PC-9 (cell line): Measurements from ENCODE around the gene STUM. TPM values are rescaled to one million over a fixed set of nuclear protein-coding genes. Genes with fewer than 3 reads are reported as not detected.

Experiments used
- BruUV-seq: library from RNA; stranded (reverse); fragments of 400-500 nt; replicated peaks from 2 replicates; lab custom pipeline; 2021; lab: Mats Ljungman, UMichigan
- CTCF ChIA-PET: fragments of 300-600 bp; sonication (Branson Sonifier 250); formaldehyde crosslinking; loops from one replicate; lab custom pipeline; 2022; ENCODE audit warnings: antibody characterized with exemption; lab: Charles Lee
- POLR2A ChIA-PET: fragments of 300-600 bp; sonication (Branson Sonifier 250); formaldehyde crosslinking; loops from one replicate; lab custom pipeline; 2022; ENCODE audit warnings: antibody characterized with exemption; ENCODE audit not compliant: unreplicated experiment; lab: Charles Lee
- DNase-seq, 2 experiments: peaks; one replicate each; pipeline versions ENCODE4 v3.0.0 to v3.0.0-alpha.2; 2015 to 2022; ENCODE audit warnings: mixed read lengths in 1 of 2
- H2AFZ ChIP-seq: fragments of 200-600 bp; sonication (generic); 2 replicates; pipeline ENCODE4 v1.8.1; 2017; ENCODE audit warnings: antibody characterized with exemption
- H3F3A ChIP-seq: fragments of 200-600 bp; sonication (generic); 2 replicates; pipeline ENCODE4 v1.8.1; 2017; ENCODE audit warnings: antibody characterized with exemption, mild to moderate bottlenecking, low read depth; ENCODE audit not compliant: insufficient read depth
- H3K27ac ChIP-seq: fragments of 200-600 bp; sonication (generic); 2 replicates; pipeline ENCODE4 v1.6.1; 2016; ENCODE audit warnings: mixed run types
- H3K27me3 ChIP-seq: fragments of 200-600 bp; sonication (generic); 2 replicates; pipeline ENCODE4 v1.6.1; 2016; ENCODE audit warnings: low read depth, mixed run types; ENCODE audit not compliant: insufficient read depth
- H3K36me3 ChIP-seq: fragments of 200-600 bp; sonication (generic); 2 replicates; pipeline ENCODE4 v1.6.1; 2016; ENCODE audit warnings: low read depth, mixed run types
- H3K4me1 ChIP-seq: fragments of 200-600 bp; sonication (generic); replicated peaks from 2 replicates; pipeline ENCODE4 v1.6.1; 2016; ENCODE audit warnings: mixed run types; ENCODE audit not compliant: insufficient read depth
- H3K4me2 ChIP-seq: fragments of 200-600 bp; sonication (generic); 2 replicates; pipeline ENCODE4 v1.6.1; 2017; ENCODE audit warnings: mixed run types
- H3K4me3 ChIP-seq: fragments of 200-600 bp; sonication (generic); 2 replicates; pipeline ENCODE4 v1.6.1; 2016; ENCODE audit warnings: mixed run types
- H3K79me2 ChIP-seq: fragments of 200-600 bp; sonication (generic); 2 replicates; pipeline ENCODE4 v1.6.1; 2017; ENCODE audit warnings: low read depth, mixed run types
- H3K9me2 ChIP-seq: fragments of 200-600 bp; sonication (generic); 2 replicates; pipeline ENCODE4 v1.8.1; 2017; ENCODE audit warnings: mild to moderate bottlenecking; ENCODE audit not compliant: insufficient read depth
- H3K9me3 ChIP-seq: fragments of 200-600 bp; sonication (generic); 2 replicates; pipeline ENCODE4 v1.8.1; 2016; ENCODE audit warnings: low read depth; ENCODE audit not compliant: insufficient read depth
- H4K20me1 ChIP-seq: fragments of 200-600 bp; sonication (generic); 2 replicates; pipeline ENCODE4 v1.8.1; 2017; ENCODE audit not compliant: insufficient read depth
- EZH2 ChIP-seq: fragments of 200-600 bp; sonication (generic); IDR thresholded peaks from 2 replicates; pipeline ENCODE4 v1.8.0; 2017; ENCODE audit warnings: antibody characterized with exemption, low read depth
- intact Hi-C: fragments of 100-400 bp; cut with micrococcal nuclease; formaldehyde crosslinking; loops from one replicate; pipeline ENCODE4 v1.10.0; 2022; ENCODE audit not compliant: unreplicated experiment
- total RNA-seq: library from RNA; stranded (reverse); gene quantifications from 2 replicates; pipeline ENCODE4 v1.2.3, GENCODE V29; 2021
- TF ChIP-seq, protein P1 (sequence below): fragments of 200-600 bp; sonication (generic); conservative IDR thresholded peaks from 2 replicates; pipeline ENCODE4 v1.6.1; 2017; ENCODE audit warnings: mixed run types, antibody characterized with exemption, mild to moderate bottlenecking, moderate library complexity

Gene STUM
- total RNA-seq, 1 experiment from 2014 or later = not detected

DNA sequence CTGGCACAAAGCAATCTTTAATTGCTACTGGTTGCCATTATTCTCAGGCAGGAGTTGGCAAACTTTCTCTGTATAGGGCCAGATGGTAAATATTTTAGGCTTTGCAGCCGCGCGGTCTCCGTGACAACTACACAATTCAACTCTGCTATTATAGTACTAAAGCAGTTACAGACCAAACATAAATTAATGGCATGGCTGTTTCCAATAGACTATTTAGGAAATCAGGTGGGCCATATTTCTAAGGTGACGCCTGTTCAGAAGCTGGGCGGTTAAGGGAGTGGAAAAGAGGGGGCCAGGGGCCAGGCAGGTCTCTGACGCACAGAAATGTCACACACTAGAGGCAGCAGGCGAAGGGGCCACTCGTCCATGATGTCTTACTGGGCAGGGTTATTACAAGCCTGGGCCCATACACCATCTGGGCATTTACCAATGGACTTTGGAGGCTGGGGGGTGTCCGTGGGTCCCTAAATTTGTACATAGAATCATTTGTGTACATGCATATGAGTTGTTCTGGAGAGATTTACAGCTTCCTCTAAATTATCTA, 80.1 kb downstream of the STUM start:
- H3K9me2 ChIP-seq = no peaks in the 10 kb centered on the region
- POLR2A ChIA-PET = no interaction called here
- H3K27ac ChIP-seq = no peak overlapping the region
- TF ChIP-seq, protein P1, sequence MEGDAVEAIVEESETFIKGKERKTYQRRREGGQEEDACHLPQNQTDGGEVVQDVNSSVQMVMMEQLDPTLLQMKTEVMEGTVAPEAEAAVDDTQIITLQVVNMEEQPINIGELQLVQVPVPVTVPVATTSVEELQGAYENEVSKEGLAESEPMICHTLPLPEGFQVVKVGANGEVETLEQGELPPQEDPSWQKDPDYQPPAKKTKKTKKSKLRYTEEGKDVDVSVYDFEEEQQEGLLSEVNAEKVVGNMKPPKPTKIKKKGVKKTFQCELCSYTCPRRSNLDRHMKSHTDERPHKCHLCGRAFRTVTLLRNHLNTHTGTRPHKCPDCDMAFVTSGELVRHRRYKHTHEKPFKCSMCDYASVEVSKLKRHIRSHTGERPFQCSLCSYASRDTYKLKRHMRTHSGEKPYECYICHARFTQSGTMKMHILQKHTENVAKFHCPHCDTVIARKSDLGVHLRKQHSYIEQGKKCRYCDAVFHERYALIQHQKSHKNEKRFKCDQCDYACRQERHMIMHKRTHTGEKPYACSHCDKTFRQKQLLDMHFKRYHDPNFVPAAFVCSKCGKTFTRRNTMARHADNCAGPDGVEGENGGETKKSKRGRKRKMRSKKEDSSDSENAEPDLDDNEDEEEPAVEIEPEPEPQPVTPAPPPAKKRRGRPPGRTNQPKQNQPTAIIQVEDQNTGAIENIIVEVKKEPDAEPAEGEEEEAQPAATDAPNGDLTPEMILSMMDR = no peak
- TF ChIP-seq EZH2 = no peak
- no peak overlapping the region for H3K4me2 ChIP-seq
- no TSS peak for BruUV-seq
- H3F3A ChIP-seq = peaks cover 15% of the 10 kb centered on the region; the same call in 1 of the 2 replicates
- no peak overlapping the region for H3K4me3 ChIP-seq
- CTCF ChIA-PET = interaction anchor here (0.6 kb wide), 1 partner anchor 73 kb away, joined by 4 read pairs; no protein-coding TSS in a partner anchor
- no peak for DNase-seq
- H3K79me2 ChIP-seq = no peaks in the 10 kb centered on the region
- no peaks in the 10 kb centered on the region for H3K9me3 ChIP-seq
- H3K27me3 ChIP-seq = no peaks in the 10 kb centered on the region
- H2AFZ ChIP-seq = no peak overlapping the region
- intact Hi-C loops = loop anchor here (5.0 to 10.0 kb wide), 3 partner anchors 81 to 356 kb away; partner anchors contain the start of gene STUM
- H3K4me1 ChIP-seq = peaks cover 10% of the 10 kb centered on the region; the same call in 1 of the 2 replicates
- no peaks in the 10 kb centered on the region for H4K20me1 ChIP-seq
- H3K36me3 ChIP-seq = no peaks in the 10 kb centered on the region

DNA sequence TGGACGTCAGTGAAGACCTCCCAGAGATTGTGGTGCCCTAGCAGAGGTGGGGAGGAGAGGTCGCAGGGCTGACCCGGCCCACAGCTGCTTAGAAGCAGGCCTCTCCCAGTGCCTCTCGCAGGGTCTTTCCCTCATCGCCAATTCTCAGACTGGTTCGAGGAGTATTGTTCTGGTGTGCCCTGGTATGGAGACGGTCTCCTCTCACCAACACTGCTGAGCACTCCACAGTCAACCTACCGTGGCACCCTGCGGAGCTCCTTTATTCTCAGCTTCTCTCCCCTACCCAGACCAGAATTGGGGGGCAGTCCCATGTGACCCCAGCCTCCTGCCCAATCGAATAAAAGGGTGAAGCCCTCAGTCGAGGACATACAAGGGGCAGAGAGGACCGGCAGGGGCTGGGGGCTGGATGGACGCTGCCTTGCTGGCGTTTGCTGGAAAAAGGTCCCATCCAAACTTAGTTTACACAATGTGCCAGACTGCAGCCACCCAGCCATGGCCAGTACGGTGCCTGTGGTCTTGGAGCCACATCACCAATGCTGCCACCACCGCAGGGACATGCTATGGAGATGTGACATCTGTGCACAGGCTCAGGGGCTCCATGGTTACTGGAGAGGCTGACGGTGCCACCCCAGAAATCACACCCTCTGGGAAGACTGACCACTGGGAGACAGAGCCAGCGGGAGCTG, 80.8 kb downstream of the STUM start:
- no peak overlapping the region for H3K4me3 ChIP-seq
- intact Hi-C loops = loop anchor here (5.0 to 10.0 kb wide), 3 partner anchors 82 to 355 kb away; partner anchors contain the start of gene STUM
- H3K27me3 ChIP-seq = no peaks in the 10 kb centered on the region
- H3K4me2 ChIP-seq = no peak overlapping the region
- no peaks in the 10 kb centered on the region for H4K20me1 ChIP-seq
- POLR2A ChIA-PET = no interaction called here
- TF ChIP-seq, protein P1 = no peak
- TF ChIP-seq EZH2 = no peak
- H3K27ac ChIP-seq = no peak overlapping the region
- H3K9me3 ChIP-seq = no peaks in the 10 kb centered on the region
- CTCF ChIA-PET = no interaction called here
- H3K36me3 ChIP-seq = no peaks in the 10 kb centered on the region
- BruUV-seq = no TSS peak
- DNase-seq = no peak
- H2AFZ ChIP-seq = no peak overlapping the region
- peaks cover 13% of the 10 kb centered on the region for H3F3A ChIP-seq
- peaks cover 9% of the 10 kb centered on the region for H3K4me1 ChIP-seq
- no peaks in the 10 kb centered on the region for H3K9me2 ChIP-seq
- no peaks in the 10 kb centered on the region for H3K79me2 ChIP-seq

DNA sequence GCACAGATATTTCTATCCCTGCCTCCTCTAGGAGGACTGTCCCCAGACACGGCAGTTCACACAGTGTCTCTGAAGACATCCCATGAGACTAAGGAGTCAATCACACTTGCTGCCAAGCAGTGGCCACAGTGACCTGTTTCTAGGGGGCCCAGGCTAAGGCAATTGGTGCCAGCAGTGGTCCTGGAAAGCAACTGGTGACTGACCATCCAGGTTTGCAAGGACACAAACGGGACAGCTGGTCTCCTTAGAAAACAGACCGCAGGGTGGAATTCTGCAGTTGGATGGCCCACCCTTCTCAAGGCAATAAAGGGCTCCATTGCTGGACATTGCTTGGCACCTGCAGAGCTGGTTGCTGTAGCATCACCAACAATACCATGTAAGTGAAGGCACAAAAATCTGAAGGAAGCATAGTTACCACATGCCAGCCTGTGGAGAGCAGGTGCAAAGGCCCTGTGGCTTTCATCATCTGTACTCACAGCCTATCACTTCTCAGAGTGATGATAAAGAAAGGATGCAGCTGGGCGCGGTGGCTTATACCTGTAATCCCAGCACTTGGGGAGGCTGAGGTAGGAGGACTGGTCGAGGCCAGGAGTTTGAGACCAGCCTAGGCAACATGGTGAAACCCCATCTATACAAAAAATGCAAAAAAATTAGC, 81.5 kb downstream of the STUM start:
- no TSS peak for BruUV-seq
- Histone ChIP-seq H3K4me3 (no peak overlapping the region), H3K36me3 (no peaks in the 10 kb centered on the region), H3F3A (peaks cover 12% of the 10 kb centered on the region), H3K27ac (no peak overlapping the region), H3K9me2 (no peaks in the 10 kb centered on the region), H3K79me2 (no peaks in the 10 kb centered on the region), H3K4me1 (peaks cover 12% of the 10 kb centered on the region), H3K9me3 (no peaks in the 10 kb centered on the region), H3K27me3 (no peaks in the 10 kb centered on the region), H2AFZ (no peak overlapping the region), H4K20me1 (no peaks in the 10 kb centered on the region), H3K4me2 (no peak overlapping the region)
- intact Hi-C loops = loop anchor here (5.0 to 10.0 kb wide), 3 partner anchors 83 to 355 kb away; partner anchors contain the start of gene STUM
- TF ChIP-seq, protein P1 = no peak
- no peak for TF ChIP-seq EZH2
- no peak for DNase-seq
- POLR2A ChIA-PET = no interaction called here
- CTCF ChIA-PET = no interaction called here
